Adrenal gland (tissue), 12 donors: ENCODE data around the gene EZH1. TPM values are rescaled to one million over a fixed set of nuclear protein-coding genes. Genes with fewer than 3 reads are reported as not detected.
A peak's percentile ranks its signal among the peaks of the same experiment; 100 is the strongest.
"Not testable (repeated sequence)": the region's sequence is repeated elsewhere in the genome, so short reads cannot be mapped to it uniquely, and the experiment has no call there.

Source experiments
- DNase-seq, 7 donors: peaks; one replicate each; pipeline ENCODE4 v3.0.0-alpha.2; 2019 to 2020
- H3K27ac ChIP-seq, 5 donors: fragments of 200-600 bp; sonication (generic) in 4 of 5; 1 replicate in 3 of 5; 2 replicates in 2 of 5; pipeline versions ENCODE4 v1.5.1 to v1.8.0; 2016 to 2020; ENCODE audit warnings: mild to moderate bottlenecking in 1 of 5
- H3K27me3 ChIP-seq: fragments of 200-600 bp; 2 replicates; pipeline ENCODE4 v1.8.0; 2021
- H3K36me3 ChIP-seq, 2 donors: fragments of 200-600 bp; replicated peaks in 1 of 2; 1 replicate in 1 of 2; 2 replicates in 1 of 2; pipeline versions ENCODE4 v1.5.1 to v1.8.0; 2018 to 2022
- H3K4me1 ChIP-seq, 2 donors: fragments of 200-600 bp; replicated peaks in 1 of 2; 1 replicate in 1 of 2; 2 replicates in 1 of 2; pipeline versions ENCODE4 v1.5.1 to v1.8.0; 2018 to 2021
- H3K4me3 ChIP-seq, 4 donors: fragments of 200-600 bp; sonication (generic) in 3 of 4; one replicate each; pipeline ENCODE4 v1.5.1; 2016 to 2018
- H3K9me3 ChIP-seq, 3 donors: fragments of 200-600 bp; sonication (generic) in 1 of 3; replicated peaks in 1 of 3; 1 replicate in 2 of 3; 2 replicates in 1 of 3; pipeline versions ENCODE4 v1.5.1 to v1.8.0; 2016 to 2021
- POLR2A ChIP-seq, 2 donors: fragments of 450-650 bp; IDR thresholded peaks; one replicate each; pipeline ENCODE4 v1.6.1; 2017; ENCODE audit warnings: antibody characterized with exemption in 2 of 2, mild to moderate bottlenecking in 2 of 2, moderate library complexity in 1 of 2
- WGBS, 4 donors: extraction: QIAGEN DNeasy Blood & Tissue Kit in 2 of 4; methylation state at CpG; one replicate each; pipeline versions ENCODE4 v1.1.5 to v1.1.7; 2013 to 2017; 5-methylcytosine and 5-hydroxymethylcytosine counted together
- intact Hi-C, 2 donors: fragments of 100-400 bp; cut with DNase I; formaldehyde crosslinking; loops; one replicate each; pipeline versions ENCODE4 v1.14.1 to v1.15.0; 2022 to 2023
- polyA plus RNA-seq, 3 donors: library from polyadenylated mRNA; stranded (reverse); fragments of 200-250 nt in 2 of 3; fragments of 350-450 nt in 1 of 3; fragmentation: Illumina TruSeq in 1 of 3; extraction: RNeasy Lipid Tissue Mini Kit (QIAGEN cat#74804) in 1 of 3; gene quantifications; one replicate each; pipeline ENCODE4 v1.2.3, GENCODE V29; 2013 to 2014
- total RNA-seq, 9 donors: library from RNA; depleted of rRNA in 4 of 9; stranded (reverse); fragments of >200 nt in 4 of 9; fragments of 120-200 nt in 1 of 9; fragmentation: NEBNext Ultra II Directional in 1 of 9; extraction: Animal tissue kit (Norgen Biotek cat#: 25700) in 1 of 9; gene quantifications; one replicate each; pipeline versions ENCODE4 v1.1.0 to v1.2.4, GENCODE V29; 2013 to 2023
- TF ChIP-seq, protein P1 (sequence below), 6 experiments: fragments of 450-650 bp in 4 of 6; fragments of 200-600 bp in 2 of 6; sonication (generic) in 1 of 6; IDR thresholded peaks; 1 replicate in 5 of 6; 2 replicates in 1 of 6; pipeline versions ENCODE4 v1.5.1 to v1.8.0; 2016 to 2021; ENCODE audit warnings: antibody characterized with exemption in 6 of 6, mild to moderate bottlenecking in 2 of 6, moderate library complexity in 1 of 6
- donor health status: healthy with polysubstance abuse.
- donor health status: Bipolar disorder and iron deficiency.
- donor health status: DM: yes; HTN: yes; CAD: no.
- donor health status: DM: no; HTN: no; CAD: no.
- donor health status: DM: no; HTN: no; CAD: no.
- donor health status: DM: yes; HTN: yes; CAD: no.

Gene EZH1
- total and polyA plus RNA-seq, 12 donors = 17.6 to 49.1 (median 29.5) TPM

- intact Hi-C loops = no loop called here
- Histone ChIP-seq H3K4me1 (peaks cover 14 to 24% of the 10 kb centered on the region in 2 donors), H3K4me3 (peak overlapping the region in 3 of 4 donors; percentile 46 to 92 (median 65)), H3K36me3 (no peaks in the 10 kb centered on the region), H3K27me3 (no peaks in the 10 kb centered on the region), H3K27ac (peak overlapping the region; percentile 78 to 92 (median 89)), H3K9me3 (no peaks in the 10 kb centered on the region)
- DNase-seq = peak; percentile 62 to 84 (median 78)
- TF ChIP-seq, protein P1, sequence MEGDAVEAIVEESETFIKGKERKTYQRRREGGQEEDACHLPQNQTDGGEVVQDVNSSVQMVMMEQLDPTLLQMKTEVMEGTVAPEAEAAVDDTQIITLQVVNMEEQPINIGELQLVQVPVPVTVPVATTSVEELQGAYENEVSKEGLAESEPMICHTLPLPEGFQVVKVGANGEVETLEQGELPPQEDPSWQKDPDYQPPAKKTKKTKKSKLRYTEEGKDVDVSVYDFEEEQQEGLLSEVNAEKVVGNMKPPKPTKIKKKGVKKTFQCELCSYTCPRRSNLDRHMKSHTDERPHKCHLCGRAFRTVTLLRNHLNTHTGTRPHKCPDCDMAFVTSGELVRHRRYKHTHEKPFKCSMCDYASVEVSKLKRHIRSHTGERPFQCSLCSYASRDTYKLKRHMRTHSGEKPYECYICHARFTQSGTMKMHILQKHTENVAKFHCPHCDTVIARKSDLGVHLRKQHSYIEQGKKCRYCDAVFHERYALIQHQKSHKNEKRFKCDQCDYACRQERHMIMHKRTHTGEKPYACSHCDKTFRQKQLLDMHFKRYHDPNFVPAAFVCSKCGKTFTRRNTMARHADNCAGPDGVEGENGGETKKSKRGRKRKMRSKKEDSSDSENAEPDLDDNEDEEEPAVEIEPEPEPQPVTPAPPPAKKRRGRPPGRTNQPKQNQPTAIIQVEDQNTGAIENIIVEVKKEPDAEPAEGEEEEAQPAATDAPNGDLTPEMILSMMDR (IDR thresholded peaks at IDR 0.05) = no peak
- TF ChIP-seq POLR2A (IDR thresholded peaks at IDR 0.05) = no peak
- WGBS, 4 donors = 1% methylated on average over 15 to 32 of the region's 32 CpGs
These were observed 496 bp downstream of the EZH1 start for GRCh38 chr17:42744283-42744805.

DNA sequence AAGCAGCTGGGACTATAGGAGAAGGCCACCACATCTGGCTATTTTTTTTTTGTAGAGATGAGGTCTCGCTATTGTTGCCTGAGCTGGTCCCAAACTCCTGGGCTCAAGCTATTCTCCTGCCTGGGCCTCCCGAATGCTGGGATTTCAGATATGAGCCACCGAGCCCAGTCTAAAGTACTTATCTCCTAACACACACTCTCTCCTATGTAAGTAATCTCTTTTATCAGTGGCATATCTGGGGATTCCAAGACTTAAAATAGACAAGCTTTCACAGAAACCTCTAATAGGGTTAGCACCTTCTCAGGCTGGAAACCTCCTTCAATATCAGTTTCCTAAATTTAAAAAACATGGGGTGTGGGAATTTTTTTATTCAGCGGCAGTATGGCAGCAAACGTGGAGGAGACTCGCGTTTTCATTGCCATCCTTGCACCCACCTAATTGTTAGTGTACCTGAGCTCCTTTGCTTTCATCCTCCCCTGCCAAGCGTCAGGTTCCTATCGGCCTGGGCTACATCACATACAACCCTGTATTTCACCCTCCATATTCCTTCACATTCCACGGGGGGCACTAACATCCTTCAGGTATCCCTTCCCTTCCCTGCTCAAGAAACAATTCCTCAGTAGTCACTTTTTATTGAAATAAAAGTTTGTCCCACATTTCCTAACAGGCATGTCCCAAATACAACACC is 1.1 kb downstream of the EZH1 start:
- intact Hi-C loops = no loop called here
- 46 to 50% (median 48%) methylated on average over 10 of the region's 10 CpGs for WGBS, 4 donors

GRCh38 chr17:42742916-42743315 is 1.9 kb downstream of the EZH1 start:
- 91 to 97% (median 94%) methylated on average over 11 of the region's 11 CpGs for WGBS, 4 donors
- peaks cover 14 to 18% of the 10 kb centered on the region in 2 donors for H3K4me1 ChIP-seq
- H3K36me3 ChIP-seq, H3K27ac ChIP-seq, H3K4me3 ChIP-seq, DNase-seq, H3K9me3 ChIP-seq, intact Hi-C loops, H3K27me3 ChIP-seq: not testable (repeated sequence)

More for the DNA sequence above, 1.1 kb downstream of the EZH1 start:
- Histone ChIP-seq H3K9me3 (no peaks in the 10 kb centered on the region), H3K4me3 (peak overlapping the region in 2 of 4 donors; percentile 65 to 92), H3K36me3 (no peaks in the 10 kb centered on the region), H3K4me1 (peaks cover 14 to 24% of the 10 kb centered on the region in 2 donors), H3K27me3 (no peaks in the 10 kb centered on the region), H3K27ac (peak overlapping the region in 4 of 5 donors; percentile 84 to 92 (median 90))
- no peak for DNase-seq
- TF ChIP-seq POLR2A (IDR thresholded peaks at IDR 0.05) = no peak
- TF ChIP-seq, protein P1 (IDR thresholded peaks at IDR 0.05) = peak in 1 of 6 experiments; percentile 13

DNA sequence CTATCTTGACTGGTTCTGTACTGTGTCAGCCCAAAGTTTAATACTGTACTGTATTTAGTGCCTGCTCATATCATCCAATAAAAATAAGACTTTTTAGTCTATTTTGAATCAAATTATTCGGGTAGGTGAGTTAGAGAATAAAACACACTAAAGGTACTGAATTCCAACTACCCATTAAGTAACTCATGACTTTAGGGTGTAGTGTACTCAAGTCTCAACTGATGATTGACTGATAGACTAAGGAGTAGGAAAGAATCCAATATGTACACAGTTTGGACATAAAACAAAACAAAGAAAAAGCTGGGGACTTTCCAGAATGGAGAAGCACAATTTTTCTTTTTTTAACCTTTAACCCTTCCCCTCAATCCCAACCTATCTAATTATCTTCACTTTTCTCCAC is 4.1 kb downstream of the EZH1 start:
- intact Hi-C loops = no loop called here
- no peaks in the 10 kb centered on the region for H3K9me3 ChIP-seq
- WGBS, 4 donors = 82 to 94% (median 86%) methylated on average over 1 of the region's 1 CpG
- H3K27me3 ChIP-seq = no peaks in the 10 kb centered on the region
- no peak for DNase-seq
- TF ChIP-seq, protein P1 (IDR thresholded peaks at IDR 0.05) = no peak
- no peak for TF ChIP-seq POLR2A (IDR thresholded peaks at IDR 0.05)
- peaks cover 14 to 18% of the 10 kb centered on the region in 2 donors for H3K4me1 ChIP-seq
- no peaks in the 10 kb centered on the region for H3K36me3 ChIP-seq
- no peak overlapping the region for H3K27ac ChIP-seq
- no peak overlapping the region for H3K4me3 ChIP-seq
